Epithelial cell of esophagus (primary cell): ENCODE data around the gene KCNC1.

Experiments used
- DNase-seq: peaks from one replicate; pipeline ENCODE4 v3.0.0; 2010; ENCODE audit warnings: low read depth
- H3K4me3 ChIP-seq: 2 replicates; pipeline ENCODE4 v1.5.1; 2011; ENCODE audit warnings: mild to moderate bottlenecking, low read length, control low read depth
- TF ChIP-seq, protein P1 (sequence below): IDR thresholded peaks from 2 replicates; pipeline ENCODE4 v1.5.1; 2011; ENCODE audit warnings: low read depth, mild to moderate bottlenecking, low read length, control low read depth, inconsistent platforms; ENCODE audit not compliant: insufficient read depth; ENCODE audit errors: missing control alignments

The KCNC1 gene

DNA sequence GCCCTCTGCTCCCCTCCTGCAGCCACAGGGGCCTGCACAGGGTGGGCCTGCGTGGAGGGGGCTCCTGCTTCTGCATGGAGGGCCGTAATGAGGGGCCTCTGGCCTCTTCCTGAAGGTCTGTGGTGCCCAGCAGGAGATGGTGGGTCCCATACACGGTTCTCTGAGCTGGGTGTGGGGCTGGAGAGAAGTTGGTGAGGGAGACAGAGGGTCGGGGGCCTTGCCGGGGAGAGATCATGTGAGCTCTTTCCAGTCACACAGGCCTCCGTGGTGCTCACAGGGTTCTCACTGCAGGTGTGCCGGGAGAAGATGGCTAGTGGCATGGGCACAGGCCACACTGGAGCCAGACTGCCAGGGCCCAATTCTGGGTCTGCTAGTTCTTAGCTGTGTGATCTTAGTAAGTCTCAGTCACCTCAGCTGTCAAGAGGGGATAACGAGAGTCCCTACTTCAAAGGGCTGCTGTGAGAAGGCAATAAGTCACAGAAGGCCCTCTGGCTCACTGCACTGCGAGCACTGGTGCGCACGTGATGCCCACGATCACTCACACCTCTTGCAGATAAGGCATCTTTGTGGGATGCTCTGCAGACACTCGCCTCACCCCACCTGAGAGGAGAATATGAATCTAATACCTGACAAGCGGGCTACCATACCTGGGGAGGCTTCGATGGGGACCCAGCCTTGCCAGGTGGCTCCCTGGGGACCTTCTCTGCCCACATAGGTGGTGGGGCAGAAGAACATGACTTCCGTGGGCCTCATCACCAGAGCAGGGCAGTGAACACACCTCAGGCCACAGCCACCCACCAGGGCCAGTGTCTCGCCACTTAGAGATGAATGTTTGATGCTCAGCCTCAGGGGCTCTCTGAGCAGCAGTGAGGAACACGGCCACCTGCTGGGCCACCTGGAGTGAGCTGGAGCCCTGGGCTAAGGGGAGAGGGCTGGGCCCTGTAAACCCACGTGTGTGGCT, 14.5 kb downstream of the KCNC1 start:
- TF ChIP-seq, protein P1, sequence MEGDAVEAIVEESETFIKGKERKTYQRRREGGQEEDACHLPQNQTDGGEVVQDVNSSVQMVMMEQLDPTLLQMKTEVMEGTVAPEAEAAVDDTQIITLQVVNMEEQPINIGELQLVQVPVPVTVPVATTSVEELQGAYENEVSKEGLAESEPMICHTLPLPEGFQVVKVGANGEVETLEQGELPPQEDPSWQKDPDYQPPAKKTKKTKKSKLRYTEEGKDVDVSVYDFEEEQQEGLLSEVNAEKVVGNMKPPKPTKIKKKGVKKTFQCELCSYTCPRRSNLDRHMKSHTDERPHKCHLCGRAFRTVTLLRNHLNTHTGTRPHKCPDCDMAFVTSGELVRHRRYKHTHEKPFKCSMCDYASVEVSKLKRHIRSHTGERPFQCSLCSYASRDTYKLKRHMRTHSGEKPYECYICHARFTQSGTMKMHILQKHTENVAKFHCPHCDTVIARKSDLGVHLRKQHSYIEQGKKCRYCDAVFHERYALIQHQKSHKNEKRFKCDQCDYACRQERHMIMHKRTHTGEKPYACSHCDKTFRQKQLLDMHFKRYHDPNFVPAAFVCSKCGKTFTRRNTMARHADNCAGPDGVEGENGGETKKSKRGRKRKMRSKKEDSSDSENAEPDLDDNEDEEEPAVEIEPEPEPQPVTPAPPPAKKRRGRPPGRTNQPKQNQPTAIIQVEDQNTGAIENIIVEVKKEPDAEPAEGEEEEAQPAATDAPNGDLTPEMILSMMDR, result no peak
- no peak overlapping the region for H3K4me3 ChIP-seq
- no peak for DNase-seq

DNA sequence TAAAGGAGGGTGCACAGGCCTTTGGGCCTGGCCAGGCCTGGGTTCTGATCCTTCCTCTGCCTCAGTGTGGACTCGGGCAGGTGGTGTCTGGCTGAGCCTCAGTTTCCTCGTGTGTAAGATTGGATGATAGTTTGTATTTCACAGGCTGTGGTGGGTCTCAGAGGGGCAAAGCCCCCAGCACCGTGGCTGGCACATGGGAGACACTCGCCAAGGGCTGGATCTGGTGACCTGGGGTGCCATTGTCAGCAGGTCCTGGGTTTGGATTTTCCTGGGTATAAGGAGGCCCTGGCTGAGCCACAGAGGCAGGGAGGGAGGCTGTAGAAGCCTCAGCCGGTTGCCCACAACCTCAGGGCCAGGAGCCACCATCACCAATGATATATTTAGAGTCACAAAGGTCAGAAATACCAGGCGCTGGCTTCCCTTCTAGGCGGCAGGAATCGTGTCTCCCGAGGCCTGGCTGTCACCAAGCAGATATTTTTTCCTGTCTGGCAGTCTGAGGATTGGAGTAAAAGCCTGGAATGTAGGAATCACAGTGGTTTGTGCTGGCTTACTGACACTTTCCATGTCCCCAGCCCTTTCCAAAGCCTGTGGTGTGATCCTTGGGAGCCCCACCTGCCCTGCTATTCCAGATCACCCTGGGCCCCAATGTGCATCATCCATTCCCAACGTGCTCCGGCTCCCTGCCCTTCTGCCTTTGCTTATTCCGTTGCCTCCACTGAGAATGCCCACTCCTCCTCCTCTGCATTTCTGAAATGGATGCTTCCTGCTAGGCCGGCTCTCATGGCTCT, 15.6 kb downstream of the KCNC1 start:
- TF ChIP-seq, protein P1, result no peak
- H3K4me3 ChIP-seq, result no peak overlapping the region
- no peak for DNase-seq

- DNase-seq, result no peak
- TF ChIP-seq, protein P1, result no peak
- H3K4me3 ChIP-seq, result no peak overlapping the region
Measured at GRCh38 chr11:17750801-17751165, 16.2 kb downstream of the KCNC1 start.

GRCh38 chr11:17751558-17751957, 17.0 kb downstream of the KCNC1 start:
- no peak overlapping the region for H3K4me3 ChIP-seq
- DNase-seq, result no peak
- TF ChIP-seq, protein P1, result no peak

DNA sequence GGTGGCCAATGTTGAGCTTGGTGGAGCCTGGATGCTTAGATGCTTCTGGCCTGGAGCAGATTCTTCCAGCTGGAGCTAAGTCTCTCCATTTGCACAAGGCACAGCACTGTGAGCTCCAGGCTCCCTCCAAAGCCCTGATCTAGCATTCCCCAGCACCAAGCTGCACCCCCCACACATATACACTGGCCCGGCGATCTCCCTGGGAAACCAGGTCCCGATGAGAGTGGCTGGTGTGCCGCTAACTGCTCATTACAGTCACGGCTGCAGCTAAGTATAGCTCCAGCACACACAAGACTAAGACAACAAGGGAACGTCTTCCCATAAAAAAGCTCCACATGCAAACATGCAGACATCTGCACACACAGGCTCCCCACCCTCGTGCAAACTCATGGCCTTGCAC, 17.6 kb downstream of the KCNC1 start:
- TF ChIP-seq, protein P1, result no peak
- no peak for DNase-seq
- no peak overlapping the region for H3K4me3 ChIP-seq

- H3K4me3 ChIP-seq, result no peak overlapping the region
- DNase-seq, result no peak
Measured at GRCh38 chr11:17753153-17753552, 18.6 kb downstream of the KCNC1 start.

More at GRCh38 chr11:17753153-17753552, 18.6 kb downstream of the KCNC1 start:
- TF ChIP-seq, protein P1, result no peak
